B cell (primary cell): Measurements from ENCODE around the gene CTSH. TPM values are rescaled to one million over a fixed set of nuclear protein-coding genes. Genes with fewer than 3 reads are reported as not detected.

ENCODE experiments used
- ATAC-seq: fragments of 200-7000 bp; cut with Tn5 transposase; one replicate; pipeline ENCODE4 v1.10.0; 2021; ENCODE audit warnings: low read depth, mild to moderate bottlenecking, moderate number of reproducible peaks, moderate library complexity
- CTCF ChIA-PET: fragments of 350-600 bp; sonication (Branson Sonifier 250); formaldehyde crosslinking; loops from one replicate; lab custom pipeline; 2021; ENCODE audit warnings: antibody characterized with exemption, inconsistent platforms; lab: Charles Lee
- POLR2A ChIA-PET: fragments of 350-600 bp; sonication (Branson Sonifier 250); formaldehyde crosslinking; loops from one replicate; lab custom pipeline; 2021; ENCODE audit warnings: antibody characterized with exemption; lab: Charles Lee
- DNase-seq: peaks from one replicate; pipeline ENCODE4 v3.0.0; 2013
- H2AFZ ChIP-seq: 2 replicates; pipeline ENCODE4 v1.6.1; 2012; ENCODE audit warnings: mild to moderate bottlenecking, low read depth, low read length; ENCODE audit not compliant: insufficient read depth, poor library complexity, severe bottlenecking
- H3K27ac ChIP-seq, 2 donors: 1 replicate in 1 of 2; 2 replicates in 1 of 2; pipeline ENCODE4 v1.5.1; 2012 to 2013; ENCODE audit warnings: low read length in 2 of 2, mild to moderate bottlenecking in 2 of 2, moderate library complexity in 1 of 2
- H3K27me3 ChIP-seq, 4 experiments: fragments of 200-600 bp in 1 of 4; sonication (generic) in 1 of 4; replicated peaks in 1 of 4; 1 replicate in 2 of 4; 2 replicates in 2 of 4; pipeline versions ENCODE4 v1.6.1 to v1.7.0; 2013 to 2016; ENCODE audit warnings: low read length in 3 of 4, mild to moderate bottlenecking in 2 of 4, mixed read lengths in 1 of 4, moderate library complexity in 1 of 4; ENCODE audit not compliant: insufficient read depth in 4 of 4, control insufficient read depth in 3 of 4; ENCODE audit errors: control extremely low read depth in 1 of 4
- H3K36me3 ChIP-seq, 2 experiments: replicated peaks in 1 of 2; 1 replicate in 1 of 2; 2 replicates in 1 of 2; pipeline versions ENCODE4 v1.6.1 to v1.7.1; 2013; ENCODE audit warnings: low read length in 1 of 2; ENCODE audit not compliant: insufficient read depth in 2 of 2, control insufficient read depth in 1 of 2; ENCODE audit errors: control extremely low read depth in 1 of 2, extremely low read depth in 1 of 2
- H3K4me1 ChIP-seq, 2 donors: fragments of 200-600 bp in 1 of 2; sonication (generic) in 1 of 2; 1 replicate in 1 of 2; 2 replicates in 1 of 2; pipeline versions ENCODE4 v1.5.1 to v1.6.1; 2013 to 2017; ENCODE audit warnings: low read length in 2 of 2; ENCODE audit not compliant: control insufficient read depth in 2 of 2, insufficient read depth in 2 of 2
- H3K4me2 ChIP-seq: replicated peaks from 2 replicates; pipeline ENCODE3; 2012; ENCODE audit warnings: mild to moderate bottlenecking, low read depth, low read length; ENCODE audit not compliant: poor library complexity, severe bottlenecking
- H3K4me3 ChIP-seq, 5 experiments: fragments of 200-600 bp in 1 of 5; sonication (generic) in 1 of 5; 1 replicate in 3 of 5; 2 replicates in 2 of 5; pipeline versions ENCODE4 v1.5.1 to v1.7.0; 2011 to 2016; ENCODE audit warnings: low read length in 4 of 5, mild to moderate bottlenecking in 4 of 5, low read depth in 2 of 5, control low read depth in 1 of 5, moderate library complexity in 1 of 5; ENCODE audit not compliant: insufficient read depth in 1 of 5; ENCODE audit errors: control extremely low read depth in 1 of 5, extremely low read depth in 1 of 5
- H3K79me2 ChIP-seq: fragments of 200-600 bp; sonication (generic); one replicate; pipeline ENCODE4 v1.6.0; 2016; ENCODE audit warnings: low read length; ENCODE audit not compliant: control insufficient read depth, insufficient read depth
- H3K9ac ChIP-seq: fragments of 200-600 bp; sonication (generic); 2 replicates; pipeline ENCODE4 v1.6.1; 2017; ENCODE audit warnings: mild to moderate bottlenecking, low read length, moderate library complexity
- H3K9me3 ChIP-seq, 3 donors: one replicate each; pipeline versions ENCODE4 v1.6.1 to v1.7.1; 2013; ENCODE audit warnings: low read length in 2 of 3; ENCODE audit not compliant: control insufficient read depth in 2 of 3, insufficient read depth in 1 of 3; ENCODE audit errors: control extremely low read depth in 1 of 3
- H4K20me1 ChIP-seq: 2 replicates; pipeline ENCODE4 v1.6.0; 2012; ENCODE audit warnings: mild to moderate bottlenecking, low read length; ENCODE audit not compliant: insufficient read depth, control insufficient read depth, poor library complexity, severe bottlenecking
- H3K27ac Mint-ChIP-seq: one replicate; pipeline ENCODE4 v1.8.0; 2021; ENCODE audit warnings: mixed read lengths
- H3K27me3 Mint-ChIP-seq: one replicate; pipeline ENCODE4 v1.8.0; 2021; ENCODE audit warnings: mixed read lengths
- H3K4me1 Mint-ChIP-seq: one replicate; pipeline ENCODE4 v1.8.0; 2021; ENCODE audit warnings: mixed read lengths
- H3K4me3 Mint-ChIP-seq: one replicate; pipeline ENCODE4 v1.8.0; 2021; ENCODE audit warnings: mixed read lengths
- H3K9me3 Mint-ChIP-seq: one replicate; pipeline ENCODE4 v1.8.0; 2022; ENCODE audit warnings: mixed read lengths; ENCODE audit not compliant: insufficient read depth
- CTCF ChIP-seq: fragments of 200-600 bp; IDR thresholded peaks from one replicate; pipeline ENCODE4 v1.8.0; 2022; ENCODE audit warnings: antibody characterized with exemption, mild to moderate bottlenecking
- EZH2 ChIP-seq: IDR thresholded peaks from 2 replicates; pipeline ENCODE4 v1.6.1; 2012; ENCODE audit warnings: borderline replicate concordance, low read depth, mild to moderate bottlenecking, moderate library complexity, low read length; ENCODE audit not compliant: insufficient read depth, poor library complexity, severe bottlenecking
- WGBS: methylation state at CpG from one replicate; pipeline ENCODE4 v1.1.5; 2013; ENCODE audit warnings: missing lambda C conversion rate; ENCODE audit not compliant: insufficient coverage; 5-methylcytosine and 5-hydroxymethylcytosine counted together
- intact Hi-C: fragments of 100-400 bp; cut with micrococcal nuclease; formaldehyde crosslinking; loops from one replicate; pipeline ENCODE4 v1.10.0; 2022
- polyA plus RNA-seq: library from polyadenylated mRNA; depleted of rRNA; stranded (reverse); fragments of >200 nt; gene quantifications from 2 replicates; pipeline ENCODE4 v1.2.3, GENCODE V29; 2012
- total RNA-seq, 2 donors: library from RNA; stranded (reverse); fragments of 120-200 nt in 1 of 2; gene quantifications; 1 replicate in 1 of 2; 2 replicates in 1 of 2; pipeline versions ENCODE4 v1.2.3 to v1.2.4, GENCODE V29; 2013 to 2022

CTSH gene
- total and polyA plus RNA-seq, 2 donors (not counting 1 experiment from before 2014, with no cell fraction given): 399 to 441 TPM

- H3K36me3 ChIP-seq: peaks cover 0 to 76% of the 10 kb centered on the region in 2 experiments
These were observed 10.8 kb downstream of the CTSH start for GRCh38 chr15:78933823-78934654.

More at GRCh38 chr15:78933823-78934654, 10.8 kb downstream of the CTSH start:
- ATAC-seq: no peak
- ChIA-PET CTCF (interaction anchor here (3.0 kb wide), 1 partner anchor 91 kb away, joined by 10 read pairs; no protein-coding TSS in a partner anchor), POLR2A (no interaction called here)
- Mint-ChIP-seq H3K4me1 (peaks cover 34% of the 10 kb centered on the region), H3K4me3 (no peak overlapping the region), H3K9me3 (no peaks in the 10 kb centered on the region), H3K27ac (peak overlapping the region; percentile 60), H3K27me3 (no peaks in the 10 kb centered on the region)
- no peaks in the 10 kb centered on the region for H4K20me1 ChIP-seq
- no peak overlapping the region for H2AFZ ChIP-seq
- H3K79me2 ChIP-seq: peaks cover 17% of the 10 kb centered on the region
- intact Hi-C loops: no loop called here
- H3K27me3 ChIP-seq: no peaks in the 10 kb centered on the region
- no peak for DNase-seq
- no peak overlapping the region for H3K4me3 ChIP-seq
- peaks cover 0 to 4% (median 0%) of the 10 kb centered on the region in 3 donors for H3K9me3 ChIP-seq
- no peak overlapping the region for H3K9ac ChIP-seq
- no peak overlapping the region for H3K4me2 ChIP-seq
- peaks cover 35 to 37% of the 10 kb centered on the region in 2 donors for H3K4me1 ChIP-seq
- WGBS: 94% methylated on average over 15 of the region's 20 CpGs
- no peak for TF ChIP-seq CTCF
- no peak for TF ChIP-seq EZH2
- no peak overlapping the region for H3K27ac ChIP-seq
